ENCODE data around the gene HEMK1.
A peak's percentile ranks its signal among the peaks of the same experiment; 100 is the strongest.

Gene HEMK1

GRCh38 chr3:50611464-50612233 is 42.3 kb downstream of the HEMK1 start, which contains the start of gene CISH:
Gene CISH (minus strand): TSS chr3:50611774. CDS start chr3:50611650, 124 bp downstream.
- intact Hi-C loops (cut with DNase I), result loop anchor here (5.0 kb wide), 2 partner anchors 94 to 264 kb away; partner anchors contain the start of gene ZMYND10
- DNase-seq, result peak; percentile 61 to 96 (median 77)

DNA sequence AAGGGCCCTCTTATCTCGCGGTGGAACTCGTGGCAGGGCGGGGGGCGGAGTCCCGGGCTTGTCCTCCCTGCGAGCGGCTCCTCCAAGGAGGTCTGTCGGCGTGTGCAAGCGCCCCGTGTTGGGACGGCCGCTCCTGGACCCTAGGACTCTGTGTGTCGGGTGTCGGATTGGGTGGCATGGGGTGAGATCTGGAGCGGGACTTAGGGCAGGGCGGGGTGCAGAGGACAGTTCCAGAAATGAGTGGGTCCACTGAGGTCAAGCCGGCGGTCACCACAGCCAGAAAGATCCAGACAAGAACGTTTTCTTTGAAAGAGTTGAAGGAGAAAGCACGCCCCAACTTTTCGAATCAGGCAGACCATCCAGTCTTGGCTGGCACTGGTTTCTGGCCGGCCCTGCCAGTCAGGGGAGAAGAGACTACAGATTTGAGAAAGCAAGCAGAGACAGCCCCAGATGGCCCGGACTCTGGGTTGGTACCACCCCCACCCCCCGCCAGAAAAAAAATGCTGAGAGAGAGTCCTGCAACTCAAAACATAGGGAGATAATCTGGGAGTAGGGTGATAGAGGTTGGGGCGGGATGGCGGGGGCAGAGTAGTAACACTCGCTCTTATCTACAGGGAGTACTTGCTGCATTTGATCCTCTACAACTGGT is 43.0 kb downstream of the HEMK1 start:
- no peak for DNase-seq
- intact Hi-C loops (cut with DNase I), result loop anchor here (5.0 kb wide), 2 partner anchors 95 to 265 kb away; partner anchors contain the start of gene ZMYND10

GRCh38 chr3:50612970-50613846 is 43.9 kb downstream of the HEMK1 start:
- peak in 1 of 10 donors; percentile 20 for DNase-seq
- intact Hi-C loops (cut with DNase I), result loop anchor here (5.0 kb wide), 2 partner anchors 96 to 266 kb away; partner anchors contain the start of gene ZMYND10

DNA sequence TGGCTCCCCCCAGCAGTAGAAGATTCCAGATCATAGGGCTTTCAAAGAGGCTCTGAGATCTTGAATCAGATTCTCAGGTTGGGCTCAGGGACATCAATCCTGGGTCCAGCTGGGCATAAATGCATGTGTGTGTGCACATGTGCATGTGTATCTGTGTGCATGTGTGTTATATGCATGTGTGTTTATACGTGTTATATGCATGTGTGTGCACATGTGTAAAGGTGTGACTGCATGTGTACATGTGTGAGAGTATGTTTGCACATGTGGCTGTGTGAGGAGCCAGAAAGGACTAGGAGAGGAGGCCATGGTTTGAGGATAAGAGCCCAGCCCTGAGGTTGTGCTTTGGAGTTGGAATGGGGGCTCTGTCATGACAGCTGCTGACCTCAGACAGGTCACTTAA is 45.9 kb downstream of the HEMK1 start:
- no peak for DNase-seq
- intact Hi-C loops (cut with DNase I), result loop anchor here (5.0 kb wide), 2 partner anchors 37 to 757 kb away; no protein-coding TSS in a partner anchor

DNA sequence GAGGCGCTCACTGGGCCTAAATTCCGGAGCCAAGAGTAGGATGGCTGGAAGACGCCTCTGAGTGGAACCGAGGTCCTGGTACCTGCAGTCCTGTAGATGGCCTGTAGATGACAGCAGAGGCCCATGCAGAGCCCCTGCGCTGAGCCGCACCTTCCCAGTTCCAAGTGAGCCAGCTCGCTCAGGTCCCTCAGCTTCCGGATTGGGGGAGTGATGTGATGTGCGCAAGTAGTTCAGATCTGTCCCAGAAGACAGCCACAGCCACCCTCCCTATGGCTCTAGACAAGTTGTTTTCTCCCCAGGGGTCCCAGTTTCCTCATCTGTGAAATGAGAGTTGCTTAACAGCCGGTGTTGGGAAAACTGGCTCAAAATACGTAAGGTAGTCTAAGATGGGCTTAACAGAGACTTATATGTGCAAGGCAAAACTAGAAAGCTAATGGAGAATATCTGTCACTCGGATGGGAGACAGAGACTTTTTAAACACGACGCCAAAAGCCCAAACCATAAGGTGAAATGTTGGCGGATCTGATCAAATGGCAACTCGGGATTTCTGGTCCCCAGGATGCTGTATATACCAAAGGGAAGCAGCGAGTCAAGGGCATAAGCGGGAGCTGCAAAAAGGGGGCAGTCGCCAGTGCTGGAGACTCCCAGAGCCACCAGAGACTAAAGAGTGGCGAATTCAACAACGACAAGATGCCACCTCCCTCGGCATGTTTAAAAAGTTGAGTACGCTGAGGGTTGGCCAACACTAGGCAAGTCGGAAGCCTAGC is 46.9 kb downstream of the HEMK1 start:
- intact Hi-C loops (cut with DNase I), result loop anchor here (5.0 kb wide), 2 partner anchors 36 to 756 kb away; no protein-coding TSS in a partner anchor
- peak; percentile 75 to 97 (median 84) for DNase-seq

DNA sequence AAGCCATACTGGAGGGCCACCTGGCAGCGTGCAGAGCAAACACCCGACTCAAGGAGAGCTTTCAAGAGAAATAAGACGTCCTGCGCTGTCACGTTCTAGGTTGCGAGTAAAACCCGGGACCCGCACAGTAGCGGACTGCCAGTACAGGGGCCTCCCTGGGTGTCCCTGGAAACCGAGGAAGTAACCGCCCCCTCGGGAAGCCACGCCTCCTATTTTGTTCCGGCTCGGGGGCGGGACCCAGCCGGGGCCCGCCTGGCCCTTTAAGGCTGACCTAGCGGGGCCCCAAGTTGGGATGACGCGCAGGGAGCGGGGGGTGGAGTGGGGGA is 47.4 kb downstream of the HEMK1 start:
- DNase-seq, result peak; percentile 70 to 97 (median 82)
- intact Hi-C loops (cut with DNase I), result loop anchor here (5.0 kb wide), 2 partner anchors 36 to 756 kb away; no protein-coding TSS in a partner anchor

DNA sequence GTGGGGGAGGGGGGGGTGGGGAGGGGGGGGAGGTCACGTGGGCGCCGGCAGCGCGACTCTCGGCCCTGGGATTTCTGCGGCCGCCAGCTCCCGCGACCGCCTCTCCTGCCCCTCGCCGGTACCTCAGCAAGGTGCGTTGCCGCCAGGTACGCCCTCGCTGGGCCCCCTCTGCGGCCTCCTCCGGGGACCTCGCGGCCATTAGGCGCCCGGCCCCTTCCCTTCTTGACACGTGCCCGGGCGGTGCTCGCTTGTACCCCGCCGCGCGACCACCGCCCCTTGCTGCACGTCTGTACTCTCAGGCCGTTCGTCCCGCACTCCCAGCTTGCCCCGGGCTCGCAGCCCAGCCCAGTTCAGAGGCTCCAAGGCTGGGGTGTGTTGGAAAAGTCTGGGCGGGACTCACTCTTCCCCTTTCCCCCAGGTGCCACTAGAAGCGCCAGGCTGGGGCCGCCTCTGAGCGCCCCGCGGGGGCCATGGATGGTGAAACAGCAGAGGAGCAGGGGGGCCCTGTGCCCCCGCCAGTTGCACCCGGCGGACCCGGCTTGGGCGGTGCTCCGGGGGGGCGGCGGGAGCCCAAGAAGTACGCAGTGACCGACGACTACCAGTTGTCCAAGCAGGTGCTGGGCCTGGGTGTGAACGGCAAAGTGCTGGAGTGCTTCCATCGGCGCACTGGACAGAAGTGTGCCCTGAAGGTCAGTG is 47.9 kb downstream of the HEMK1 start, which contains the start of gene MAPKAPK3:
Gene MAPKAPK3 (plus strand): TSS at position 56 of the 696 bp plus-strand sequence. CDS start 415 bp downstream, at position 471.
- peak in 1 of 10 donors; percentile 88 for DNase-seq
- intact Hi-C loops (cut with DNase I), result loop anchor here (5.0 kb wide), 2 partner anchors 35 to 755 kb away; no protein-coding TSS in a partner anchor

DNA sequence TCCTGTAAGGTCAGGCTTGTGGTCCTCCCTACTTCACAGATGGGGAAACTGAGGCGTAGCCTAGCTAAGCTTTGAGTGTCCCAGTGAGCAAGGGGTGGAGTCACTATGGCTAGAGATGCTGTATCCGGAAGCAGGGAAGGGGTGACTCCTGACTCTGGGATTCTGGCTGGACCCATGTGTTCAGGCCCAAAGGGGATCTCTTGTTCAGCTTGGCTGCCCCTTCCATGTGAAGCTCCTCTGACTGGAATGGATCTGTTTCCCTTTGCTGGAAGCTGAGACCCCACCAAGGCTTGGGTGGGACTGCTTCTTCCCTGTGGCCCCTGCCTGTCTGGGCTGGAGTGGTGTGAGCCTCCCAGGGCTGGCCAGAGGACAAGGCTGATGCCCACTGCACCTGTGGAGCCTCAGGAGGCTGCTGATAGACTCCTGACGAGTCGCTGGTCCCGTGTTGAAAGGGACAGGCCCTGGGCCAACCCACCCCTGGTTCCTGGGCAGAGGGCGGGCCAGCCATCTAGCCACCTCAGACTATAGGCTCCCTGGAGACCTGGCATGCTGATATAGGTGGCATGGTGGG is 48.7 kb downstream of the HEMK1 start:
- intact Hi-C loops (cut with DNase I), result loop anchor here (5.0 kb wide), 2 partner anchors 34 to 754 kb away; no protein-coding TSS in a partner anchor
- DNase-seq, result no peak

GRCh38 chr3:50620420-50620819 is 51.1 kb downstream of the HEMK1 start:
- DNase-seq, result peak in 1 of 10 donors; percentile 21
- intact Hi-C loops (cut with DNase I), result loop anchor here (5.0 kb wide), 1 partner anchor 52 kb away; the partner anchor contains the start of gene DOCK3

DNA sequence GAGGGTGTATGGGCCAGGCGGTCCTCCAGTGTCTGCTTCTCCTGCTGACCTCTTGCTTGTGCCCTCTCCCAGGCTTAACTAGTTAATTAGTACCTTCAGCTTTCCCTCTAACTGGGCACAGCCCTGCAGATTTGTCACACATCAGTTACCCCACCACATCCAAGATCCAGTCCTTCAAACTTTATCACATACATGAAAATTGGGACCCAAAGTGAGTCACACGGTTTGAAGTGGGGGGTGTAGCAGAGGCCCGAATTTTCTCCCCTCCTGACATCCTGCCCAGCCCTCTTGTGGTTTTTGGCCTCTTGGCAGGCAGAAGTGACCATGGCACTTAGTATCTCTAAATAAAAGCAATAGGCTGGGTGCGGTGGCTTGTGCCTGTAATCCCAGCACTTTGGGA is 51.5 kb downstream of the HEMK1 start:
- DNase-seq, result no peak
- intact Hi-C loops (cut with DNase I), result loop anchor here (5.0 kb wide), 1 partner anchor 51 kb away; the partner anchor contains the start of gene DOCK3

DNA sequence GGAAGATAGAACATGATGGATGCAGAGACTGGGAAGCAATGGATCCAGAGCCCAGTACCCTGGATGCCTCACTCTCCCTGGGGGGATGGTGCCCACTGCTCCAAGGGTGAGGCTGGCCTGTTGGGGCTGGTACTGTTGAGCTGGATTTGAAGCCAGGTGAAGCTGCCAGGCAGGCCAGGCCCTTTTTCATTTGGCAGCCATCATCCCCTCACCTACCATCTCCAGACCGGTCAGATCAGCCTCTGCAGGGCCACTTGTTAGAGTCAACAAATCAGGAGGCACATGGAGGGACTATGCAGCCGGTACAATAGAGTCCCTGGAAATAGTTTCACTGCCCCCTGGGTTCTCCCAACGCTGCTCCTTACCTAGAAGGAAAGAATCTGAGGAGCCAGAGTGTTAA is 53.6 kb downstream of the HEMK1 start:
- DNase-seq, result no peak
- intact Hi-C loops (cut with DNase I), result loop anchor here (5.0 kb wide), 1 partner anchor 49 kb away; the partner anchor contains the start of gene DOCK3

- intact Hi-C loops (cut with DNase I), result loop anchor here (5.0 kb wide), 1 partner anchor 48 kb away; the partner anchor contains the start of gene DOCK3
- DNase-seq, result no peak
Measured at GRCh38 chr3:50623840-50624474, 54.6 kb downstream of the HEMK1 start.

- no peak for DNase-seq
- intact Hi-C loops (cut with DNase I), result loop anchor here (5.0 kb wide), 1 partner anchor 48 kb away; the partner anchor contains the start of gene DOCK3
Measured at GRCh38 chr3:50624634-50625033, 55.3 kb downstream of the HEMK1 start.

DNA sequence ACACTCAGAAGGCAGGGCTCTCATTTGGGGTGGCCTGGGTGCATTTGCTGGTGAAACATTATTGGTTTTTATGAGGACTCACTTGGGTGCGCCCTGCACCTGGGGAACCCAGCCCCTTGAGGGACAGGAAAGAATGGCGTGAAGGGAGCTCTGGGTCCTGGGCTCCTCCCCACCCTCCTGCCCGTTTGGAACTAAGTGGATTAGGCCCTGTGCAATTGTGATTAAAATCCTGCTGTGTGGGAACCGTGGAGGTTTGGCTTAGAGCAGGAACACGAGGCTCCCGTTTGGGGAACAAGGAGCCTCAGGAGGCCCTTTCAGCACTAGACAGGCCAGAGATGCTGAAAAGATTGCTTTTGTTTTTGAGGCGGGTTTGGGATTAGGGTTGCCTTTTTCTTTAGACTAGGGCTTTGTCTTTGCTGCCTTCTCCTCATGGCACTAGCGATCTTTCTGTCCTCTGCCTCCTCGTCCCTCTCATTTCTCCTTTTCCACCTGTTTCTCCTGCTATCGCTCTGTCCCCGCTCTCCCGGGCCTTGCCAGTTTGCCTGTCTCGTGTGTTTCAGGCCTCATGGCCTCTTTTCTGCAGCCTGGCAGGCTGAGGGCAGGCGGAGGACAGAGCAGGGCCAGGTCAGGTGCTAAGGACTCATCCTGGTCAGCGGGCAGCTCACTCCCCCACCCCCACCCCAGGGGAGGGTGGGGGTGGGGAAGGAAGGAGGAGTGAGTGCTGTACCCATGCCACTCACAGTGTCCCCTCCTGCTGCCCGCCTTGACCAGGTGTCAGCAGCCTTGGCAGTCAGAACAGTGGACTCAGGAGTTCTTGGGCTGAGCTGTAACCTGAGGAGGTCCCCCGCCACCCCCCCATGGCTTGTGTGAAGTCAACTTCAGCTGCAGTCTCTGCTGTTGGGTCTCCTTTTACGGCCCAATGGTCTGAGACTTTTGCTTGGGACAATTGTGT is 56.2 kb downstream of the HEMK1 start:
- DNase-seq, result no peak
- intact Hi-C loops (cut with DNase I), result no loop called here

- intact Hi-C loops (cut with DNase I), result no loop called here
- DNase-seq, result no peak
Measured at GRCh38 chr3:50626401-50626800, 57.1 kb downstream of the HEMK1 start.

DNA sequence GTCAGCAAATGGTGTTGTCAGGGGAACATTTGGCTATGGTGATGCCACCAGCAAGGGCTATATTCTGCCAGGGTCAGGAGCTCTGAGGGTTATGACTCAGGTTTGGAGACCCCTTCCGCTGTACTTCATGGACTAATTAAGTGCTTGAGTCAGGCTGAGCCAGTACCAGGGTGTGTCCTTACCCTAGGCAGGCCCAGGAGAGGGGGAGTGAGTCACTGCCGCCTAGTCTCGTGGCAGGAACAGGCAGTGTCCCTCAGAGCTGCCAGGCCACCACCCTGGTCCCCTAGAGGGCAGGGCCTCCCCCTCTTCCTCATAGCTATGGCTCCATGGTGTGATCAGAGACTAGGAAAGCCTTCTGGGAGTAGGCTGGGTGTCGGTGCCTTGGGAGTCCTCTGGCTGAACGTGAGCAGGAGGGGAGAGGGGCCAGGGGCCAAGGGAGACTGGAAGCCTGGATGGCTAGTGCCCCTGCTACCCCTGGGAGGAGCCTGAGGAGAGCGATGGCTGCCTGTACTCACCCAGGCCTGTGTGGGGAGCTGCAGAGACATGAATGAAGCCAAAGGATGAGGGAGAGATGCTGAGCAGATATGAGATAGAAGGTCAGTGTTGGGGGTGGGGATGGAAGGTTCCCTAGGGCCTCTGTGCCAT is 58.2 kb downstream of the HEMK1 start:
- peak in 7 of 10 donors; percentile 35 to 92 (median 52) for DNase-seq
- intact Hi-C loops (cut with DNase I), result no loop called here

Measured in posterior cingulate gyrus (tissue), 11 donors.